ENCODE data around the gene ZNF418.

- TF ChIP-seq CTCF (IDR thresholded peaks at IDR 0.05; ENCODE audit: insufficient read depth, low read depth, low read length) = no peak
- TF ChIP-seq EZH2 (IDR thresholded peaks at IDR 0.05; ENCODE audit: insufficient read depth, low read length) = no peak
Measured at GRCh38 chr19:57903618-57904184, 31.5 kb downstream of the ZNF418 start.
